WTC11 (cell line): ENCODE measurements around the gene OR4D11. TPM values are rescaled to one million over a fixed set of nuclear protein-coding genes. Genes with fewer than 3 reads are reported as not detected.

ENCODE experiments used
- ATAC-seq: fragments of 200-7000 bp; cut with Tn5 transposase; 2 replicates; pipeline ENCODE4 v1.10.0; 2021; ENCODE audit warnings: mild to moderate bottlenecking, moderate library complexity
- Bru-seq: library from RNA; stranded (reverse); fragments of 400-500 nt; gene quantifications from one replicate; lab custom pipeline; 2021; lab: Mats Ljungman, UMichigan
- CTCF ChIA-PET: fragments of 300-600 bp; sonication (Branson Sonifier 250); formaldehyde crosslinking; loops from one replicate; lab custom pipeline; 2021; ENCODE audit warnings: antibody characterized with exemption; lab: Charles Lee
- POLR2A ChIA-PET: fragments of 350-600 bp; sonication (Branson Sonifier 250); formaldehyde crosslinking; loops from one replicate; lab custom pipeline; 2021; ENCODE audit warnings: antibody characterized with exemption; lab: Charles Lee
- DNase-seq: peaks from one replicate; pipeline ENCODE4 v3.0.0; 2021; ENCODE audit warnings: low spot score
- H3K27ac Mint-ChIP-seq: 2 replicates; pipeline ENCODE4 v1.8.0; 2021; ENCODE audit warnings: mixed read lengths
- H3K27me3 Mint-ChIP-seq: 2 replicates; pipeline ENCODE4 v1.8.0; 2021; ENCODE audit warnings: low read depth, mild to moderate bottlenecking, moderate library complexity, mixed read lengths
- H3K36me3 Mint-ChIP-seq: 2 replicates; pipeline ENCODE4 v1.8.0; 2021; ENCODE audit warnings: mixed read lengths
- H3K4me1 Mint-ChIP-seq: 2 replicates; pipeline ENCODE4 v1.8.0; 2022; ENCODE audit warnings: mixed read lengths
- H3K4me3 Mint-ChIP-seq: 2 replicates; pipeline ENCODE4 v1.8.0; 2021; ENCODE audit warnings: mild to moderate bottlenecking, moderate library complexity, mixed read lengths
- H3K9me3 Mint-ChIP-seq: 2 replicates; pipeline ENCODE4 v1.8.0; 2021; ENCODE audit warnings: mixed read lengths
- ATF1 ChIP-seq: sonication (generic); formaldehyde crosslinking; IDR thresholded peaks from 2 replicates; pipeline ENCODE4 v1.8.1; 2023; ENCODE audit warnings: mild to moderate bottlenecking, moderate library complexity, missing genetic modification reagents
- ATF2 ChIP-seq: sonication (generic); formaldehyde crosslinking; IDR thresholded peaks from 2 replicates; pipeline ENCODE4 v1.8.1; 2022; ENCODE audit warnings: low read depth, missing genetic modification reagents, borderline replicate concordance
- ATF6 ChIP-seq: sonication (generic); formaldehyde crosslinking; IDR thresholded peaks from 2 replicates; pipeline ENCODE4 v1.8.1; 2023; ENCODE audit warnings: mild to moderate bottlenecking, missing genetic modification reagents
- CDX4 ChIP-seq: fragments of 250-450 bp; sonication (Bioruptor Pico); IDR thresholded peaks from 2 replicates; pipeline ENCODE4 v1.9.0; 2021; ENCODE audit warnings: moderate library complexity, mild to moderate bottlenecking, inconsistent platforms, borderline replicate concordance
- CREB1 ChIP-seq: sonication (generic); formaldehyde crosslinking; IDR thresholded peaks from 2 replicates; pipeline ENCODE4 v1.8.0; 2023; ENCODE audit warnings: mild to moderate bottlenecking, missing genetic modification reagents
- E2F1 ChIP-seq: sonication (generic); formaldehyde crosslinking; IDR thresholded peaks from 2 replicates; pipeline ENCODE4 v1.8.0; 2022; ENCODE audit warnings: mild to moderate bottlenecking, missing genetic modification reagents
- E2F5 ChIP-seq: sonication (generic); formaldehyde crosslinking; IDR thresholded peaks from 2 replicates; pipeline ENCODE4 v1.8.1; 2022; ENCODE audit warnings: mild to moderate bottlenecking, moderate library complexity, missing genetic modification reagents
- EMX1 ChIP-seq: fragments of 250-450 bp; sonication (Bioruptor Pico); IDR thresholded peaks from 2 replicates; pipeline ENCODE4 v1.8.0; 2021; ENCODE audit warnings: mild to moderate bottlenecking
- ERG ChIP-seq: fragments of 250-450 bp; sonication (Bioruptor Pico); IDR thresholded peaks from 2 replicates; pipeline ENCODE4 v1.8.0; 2021; ENCODE audit warnings: mild to moderate bottlenecking
- FOXP1 ChIP-seq: sonication (generic); formaldehyde crosslinking; IDR thresholded peaks from 2 replicates; pipeline ENCODE4 v1.8.0; 2022; ENCODE audit warnings: missing genetic modification reagents, mild to moderate bottlenecking, moderate library complexity, borderline replicate concordance
- OVOL2 ChIP-seq: fragments of 250-450 bp; sonication (Bioruptor Pico); IDR thresholded peaks from 2 replicates; pipeline ENCODE4 v1.9.0; 2021; ENCODE audit warnings: mild to moderate bottlenecking, borderline replicate concordance
- SMAD4 ChIP-seq: sonication (generic); formaldehyde crosslinking; IDR thresholded peaks from 2 replicates; pipeline ENCODE4 v1.8.0; 2022; ENCODE audit warnings: mild to moderate bottlenecking, missing genetic modification reagents
- TEAD4 ChIP-seq: sonication (generic); formaldehyde crosslinking; IDR thresholded peaks from 2 replicates; pipeline ENCODE4 v1.8.0; 2022; ENCODE audit warnings: mild to moderate bottlenecking, missing genetic modification reagents
- ZBTB43 ChIP-seq: sonication (generic); formaldehyde crosslinking; IDR thresholded peaks from 2 replicates; pipeline ENCODE4 v1.8.1; 2023; ENCODE audit warnings: mild to moderate bottlenecking, missing genetic modification reagents
- ZNF232 ChIP-seq: sonication (generic); formaldehyde crosslinking; IDR thresholded peaks from 2 replicates; pipeline ENCODE4 v1.8.0; 2022; ENCODE audit warnings: mild to moderate bottlenecking, missing genetic modification reagents
- ZNF281 ChIP-seq: sonication (generic); formaldehyde crosslinking; IDR thresholded peaks from 2 replicates; pipeline ENCODE4 v1.8.0; 2023; ENCODE audit warnings: mild to moderate bottlenecking, missing genetic modification reagents
- long read RNA-seq, 3 experiments: library from RNA in 1 of 3; library from capped mRNA in 1 of 3; library from polyadenylated mRNA in 1 of 3; unstranded in 2 of 3; stranded (forward) in 1 of 3; transcript quantifications; one replicate each; pipeline ENCODE4 v2.0.0, GENCODE V29; 2021
- total RNA-seq: library from RNA; stranded (reverse); gene quantifications from 3 replicates; pipeline ENCODE4 v1.2.3, GENCODE V29; 2021

OR4D11 gene
- total RNA-seq (not detected in 3 replicates), Bru-seq, nascent RNA (not detected)
- long read RNA-seq, experiment 1 = 0 reads
- long read RNA-seq, experiment 2 = 0 reads
- long read RNA-seq, experiment 3 = 0 reads

GRCh38 chr11:59503276-59503675, at the start of gene OR4D11:
Gene OR4D11 (plus strand): TSS chr11:59503576. CDS start chr11:59503576, 0 bp downstream.
- H3K27me3 Mint-ChIP-seq = no peaks in the 10 kb centered on the region; the same call in 1 of the 2 replicates
- DNase-seq = no peak
- no peak within 1 kb of the TSS for H3K4me3 Mint-ChIP-seq
- no peak for TF ChIP-seq E2F5 (CRISPR knock-in tag)
- TF ChIP-seq FOXP1 (CRISPR knock-in tag) = no peak
- no peak for TF ChIP-seq ZNF281
- TF ChIP-seq CREB1 (CRISPR knock-in tag) = no peak
- no peak for TF ChIP-seq SMAD4 (CRISPR knock-in tag)
- no peak for TF ChIP-seq ATF2 (CRISPR knock-in tag)
- TF ChIP-seq ERG (CRISPR knock-in tag) = no peak
- no peak for TF ChIP-seq ZNF232 (CRISPR knock-in tag)
- no peak for TF ChIP-seq E2F1 (CRISPR knock-in tag)
- TF ChIP-seq CDX4 = no peak
- TF ChIP-seq ATF6 (CRISPR knock-in tag) = no peak
- TF ChIP-seq TEAD4 = no peak
- no peak for TF ChIP-seq ZBTB43 (CRISPR knock-in tag)
- no peak for TF ChIP-seq ATF1 (CRISPR knock-in tag)
- TF ChIP-seq OVOL2 (CRISPR knock-in tag) = no peak
- TF ChIP-seq EMX1 (CRISPR knock-in tag) = no peak
- TF ChIP-seq, all 79 proteins: peak for 0
- no peak for ATAC-seq
- no peaks in the 10 kb centered on the region for H3K36me3 Mint-ChIP-seq
- CTCF ChIA-PET = no interaction called here
- POLR2A ChIA-PET = no interaction called here
- no peaks in the 10 kb centered on the region for H3K4me1 Mint-ChIP-seq
- H3K9me3 Mint-ChIP-seq = 0 out of 2 replicates have a peak, but pooled peaks cover 3% of the 10 kb centered on the region
- H3K27ac Mint-ChIP-seq = no peak within 1 kb of the TSS
